ENCODE measurements around the gene LAYN. TPM values are rescaled to one million over a fixed set of nuclear protein-coding genes. Genes with fewer than 3 reads are reported as not detected.

Gene LAYN
- total and polyA plus RNA-seq, 2 donors from 2014 or later: 4.8 to 7.6 TPM

DNA sequence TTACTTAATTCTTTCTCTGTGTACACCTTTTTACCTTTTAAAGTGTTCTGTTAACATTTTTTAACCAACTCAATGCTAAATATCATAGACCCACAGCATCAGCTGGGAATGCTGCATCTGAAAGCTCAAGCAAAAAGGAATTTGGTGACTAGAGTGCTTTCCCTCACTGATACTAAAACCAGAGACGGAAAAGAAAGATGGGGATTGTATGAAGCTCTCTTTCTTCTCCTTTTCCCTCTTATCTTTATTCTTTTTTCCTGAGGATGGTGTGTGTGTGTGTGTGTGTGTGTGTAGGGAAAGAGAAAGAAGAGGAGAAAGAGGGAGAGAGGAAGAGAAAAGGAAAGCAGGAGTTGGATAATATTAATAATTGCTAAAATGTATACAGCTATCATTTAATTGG is 57.6 kb downstream of the LAYN start:
- Histone ChIP-seq H3K4me3 (ENCODE audit: low read length in 3 of 3) (peak overlapping the region in 1 of 3 donors; percentile 33), H3K4me1 (ENCODE audit: control insufficient read depth in 2 of 3, insufficient read depth in 2 of 3, low read depth in 1 of 3, low read length in 3 of 3) (peaks cover 0 to 3% (median 0%) of the 10 kb centered on the region in 3 donors), H3K27ac (ENCODE audit: low read depth in 2 of 2, low read length in 2 of 2) (no peak overlapping the region), H3K36me3 (ENCODE audit: control insufficient read depth in 2 of 3, insufficient read depth in 3 of 3, low read length in 3 of 3) (no peaks in the 10 kb centered on the region), H3K27me3 (ENCODE audit: control insufficient read depth, insufficient read depth, low read length) (no peaks in the 10 kb centered on the region), H3K9ac (ENCODE audit: low read length in 3 of 3) (no peak overlapping the region), H3K9me3 (ENCODE audit: control insufficient read depth in 2 of 3, insufficient read depth in 1 of 3, low read length in 3 of 3) (no peaks in the 10 kb centered on the region)
- intact Hi-C loops (cut with DNase I): no loop called here
- FAIRE-seq (no peak), DNase-seq (no peak)
- TF ChIP-seq, protein P1, sequence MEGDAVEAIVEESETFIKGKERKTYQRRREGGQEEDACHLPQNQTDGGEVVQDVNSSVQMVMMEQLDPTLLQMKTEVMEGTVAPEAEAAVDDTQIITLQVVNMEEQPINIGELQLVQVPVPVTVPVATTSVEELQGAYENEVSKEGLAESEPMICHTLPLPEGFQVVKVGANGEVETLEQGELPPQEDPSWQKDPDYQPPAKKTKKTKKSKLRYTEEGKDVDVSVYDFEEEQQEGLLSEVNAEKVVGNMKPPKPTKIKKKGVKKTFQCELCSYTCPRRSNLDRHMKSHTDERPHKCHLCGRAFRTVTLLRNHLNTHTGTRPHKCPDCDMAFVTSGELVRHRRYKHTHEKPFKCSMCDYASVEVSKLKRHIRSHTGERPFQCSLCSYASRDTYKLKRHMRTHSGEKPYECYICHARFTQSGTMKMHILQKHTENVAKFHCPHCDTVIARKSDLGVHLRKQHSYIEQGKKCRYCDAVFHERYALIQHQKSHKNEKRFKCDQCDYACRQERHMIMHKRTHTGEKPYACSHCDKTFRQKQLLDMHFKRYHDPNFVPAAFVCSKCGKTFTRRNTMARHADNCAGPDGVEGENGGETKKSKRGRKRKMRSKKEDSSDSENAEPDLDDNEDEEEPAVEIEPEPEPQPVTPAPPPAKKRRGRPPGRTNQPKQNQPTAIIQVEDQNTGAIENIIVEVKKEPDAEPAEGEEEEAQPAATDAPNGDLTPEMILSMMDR (IDR thresholded peaks at IDR 0.05; ENCODE audit: borderline replicate concordance, extremely low read depth, insufficient read depth): no peak

DNA sequence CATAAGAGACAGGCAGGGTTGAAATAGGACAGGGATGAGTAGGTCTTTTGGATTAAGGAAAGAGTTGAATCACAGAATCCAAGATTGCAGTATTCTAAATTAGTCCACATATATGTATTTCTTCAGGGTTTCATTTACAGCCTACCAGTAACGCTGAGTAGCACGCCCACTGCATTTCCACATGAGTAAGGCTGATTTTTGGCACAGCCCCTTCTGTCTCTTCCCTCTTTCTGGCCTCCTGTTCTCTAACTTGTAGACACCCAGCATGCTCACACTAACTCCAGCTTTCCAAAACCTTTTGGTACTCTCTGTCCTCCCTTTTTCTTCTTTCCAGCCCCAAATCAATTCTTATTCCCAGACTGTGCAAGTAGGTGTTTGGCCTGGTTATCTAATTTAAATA is 58.0 kb downstream of the LAYN start:
- Histone ChIP-seq H3K4me3 (ENCODE audit: low read length in 3 of 3) (no peak overlapping the region), H3K27ac (ENCODE audit: low read depth in 2 of 2, low read length in 2 of 2) (no peak overlapping the region), H3K4me1 (ENCODE audit: control insufficient read depth in 2 of 3, insufficient read depth in 2 of 3, low read depth in 1 of 3, low read length in 3 of 3) (peaks cover 0 to 3% (median 0%) of the 10 kb centered on the region in 3 donors), H3K9ac (ENCODE audit: low read length in 3 of 3) (no peak overlapping the region), H3K36me3 (ENCODE audit: control insufficient read depth in 2 of 3, insufficient read depth in 3 of 3, low read length in 3 of 3) (no peaks in the 10 kb centered on the region), H3K27me3 (ENCODE audit: control insufficient read depth, insufficient read depth, low read length) (no peaks in the 10 kb centered on the region), H3K9me3 (ENCODE audit: control insufficient read depth in 2 of 3, insufficient read depth in 1 of 3, low read length in 3 of 3) (no peaks in the 10 kb centered on the region)
- intact Hi-C loops (cut with DNase I): no loop called here
- FAIRE-seq (no peak), DNase-seq (peak in 1 of 5 donors; percentile 61)
- TF ChIP-seq, protein P1 (IDR thresholded peaks at IDR 0.05; ENCODE audit: borderline replicate concordance, extremely low read depth, insufficient read depth): no peak

DNA sequence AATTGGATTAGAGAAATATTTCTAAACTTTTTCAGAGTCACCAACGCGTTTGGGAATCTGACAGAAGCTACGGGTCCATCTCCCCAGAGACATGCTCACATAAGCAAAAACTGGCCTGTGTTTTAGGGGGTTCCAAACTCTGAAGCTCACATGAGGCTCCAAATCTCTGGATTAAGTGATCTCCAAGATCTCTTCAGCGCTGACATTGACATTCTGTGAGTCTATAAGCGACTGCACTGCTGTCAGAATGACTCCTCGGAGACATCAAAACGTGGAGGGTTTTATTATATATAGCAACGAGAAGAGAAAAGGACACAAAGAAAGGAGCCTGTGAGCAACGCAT is 61.1 kb downstream of the LAYN start:
- TF ChIP-seq, protein P1 (IDR thresholded peaks at IDR 0.05; ENCODE audit: borderline replicate concordance, extremely low read depth, insufficient read depth): no peak
- intact Hi-C loops (cut with DNase I): loop anchor here (5.0 to 10.0 kb wide), 2 partner anchors 176 to 243 kb away; no protein-coding TSS in a partner anchor
- no peaks in the 10 kb centered on the region for H3K9me3 ChIP-seq (ENCODE audit: control insufficient read depth in 2 of 3, insufficient read depth in 1 of 3, low read length in 3 of 3)
- peak overlapping the region; percentile 53 to 90 for H3K27ac ChIP-seq (ENCODE audit: low read depth in 2 of 2, low read length in 2 of 2)
- H3K27me3 ChIP-seq (ENCODE audit: control insufficient read depth, insufficient read depth, low read length): no peaks in the 10 kb centered on the region
- H3K4me1 ChIP-seq (ENCODE audit: control insufficient read depth in 2 of 3, insufficient read depth in 2 of 3, low read depth in 1 of 3, low read length in 3 of 3): peaks cover 0 to 6% (median 3%) of the 10 kb centered on the region in 3 donors
- FAIRE-seq: no peak
- H3K4me3 ChIP-seq (ENCODE audit: low read length in 3 of 3): peak overlapping the region; percentile 8 to 62 (median 57)
- no peaks in the 10 kb centered on the region for H3K36me3 ChIP-seq (ENCODE audit: control insufficient read depth in 2 of 3, insufficient read depth in 3 of 3, low read length in 3 of 3)
- H3K9ac ChIP-seq (ENCODE audit: low read length in 3 of 3): peak overlapping the region; percentile 41 to 70 (median 45)
- no peak for DNase-seq
